RPMI8226 (cell line): ENCODE data around the gene KIF26B.
"Not testable (repeated sequence)": the region's sequence is repeated elsewhere in the genome, so short reads cannot be mapped to it uniquely, and the experiment has no call there.

Source experiments
- DNase-seq: peaks from one replicate; pipeline ENCODE4 v3.0.0-alpha.2; 2015

Gene KIF26B

DNA sequence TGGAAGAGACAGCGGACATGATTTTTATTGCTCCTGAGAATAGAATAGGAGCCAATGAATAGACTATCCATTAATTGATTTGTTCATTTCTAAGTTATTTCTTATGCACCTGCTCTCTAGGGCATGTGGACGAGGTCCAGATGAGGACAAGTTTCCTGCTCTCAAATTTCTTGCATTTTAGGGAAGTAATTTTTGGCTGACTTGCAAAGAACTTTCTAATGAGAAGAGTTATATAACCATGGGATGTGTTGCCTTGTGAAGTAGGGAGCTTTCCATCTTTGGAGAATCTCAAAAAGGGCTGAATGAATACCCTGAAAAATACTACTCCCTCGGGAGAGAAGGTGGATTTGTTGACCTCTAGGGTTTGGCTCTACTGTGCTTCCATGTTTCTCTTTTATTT is 243.0 kb downstream of the KIF26B start:
- no peak for DNase-seq

DNA sequence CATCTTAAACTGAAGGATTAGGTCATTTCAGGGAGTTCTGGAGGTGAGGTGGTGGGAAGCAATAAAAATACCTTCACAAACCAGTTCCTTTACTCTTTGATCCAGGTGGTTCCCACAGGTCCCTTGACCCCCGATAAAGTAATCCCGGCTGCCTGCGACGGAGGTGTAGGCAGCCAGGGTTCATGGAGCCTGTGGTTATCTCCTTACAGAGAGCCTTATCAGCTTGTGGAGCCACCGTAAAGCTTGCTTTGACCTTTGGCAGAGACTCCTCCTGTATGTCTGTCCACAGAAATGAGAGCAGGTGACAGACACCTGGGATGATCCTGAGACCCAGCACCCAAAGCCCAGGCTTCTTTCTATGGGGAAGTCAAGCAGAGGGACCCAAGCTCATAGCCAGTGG is 243.4 kb downstream of the KIF26B start:
- DNase-seq = no peak

DNA sequence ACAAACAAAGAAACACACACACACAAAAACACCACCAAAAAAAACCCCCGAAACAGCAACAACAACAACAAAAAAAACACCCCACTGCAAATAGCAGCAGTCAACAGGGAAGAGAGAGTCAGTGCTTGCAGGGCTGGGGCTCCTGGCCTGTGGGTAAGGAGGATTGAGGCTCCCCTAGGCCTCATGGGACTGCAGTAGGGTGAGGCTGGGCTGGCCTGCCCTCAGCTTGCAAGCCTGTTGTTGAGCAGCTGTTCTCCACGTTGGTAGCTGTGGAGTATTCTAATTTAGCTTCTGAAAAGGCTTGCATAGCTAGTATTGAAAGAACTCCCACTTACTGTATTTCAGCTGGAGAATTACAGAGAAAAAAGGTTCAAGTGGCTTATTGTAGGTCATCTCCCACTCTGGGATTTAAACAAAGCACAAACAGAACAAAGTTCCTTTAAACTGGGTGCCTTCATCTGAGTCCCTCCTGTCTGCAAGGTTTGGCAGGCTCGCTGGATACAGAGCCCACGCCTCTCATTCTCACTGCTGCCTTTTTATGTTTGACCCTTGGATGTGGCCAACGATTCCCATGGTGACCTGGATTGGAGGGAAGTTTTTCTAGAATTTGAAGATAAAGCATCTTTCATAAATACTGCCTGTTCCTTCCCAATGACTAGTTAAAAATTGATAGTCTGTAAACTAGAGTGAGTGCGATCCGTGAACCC is 247.2 kb downstream of the KIF26B start:
- no peak for DNase-seq

DNA sequence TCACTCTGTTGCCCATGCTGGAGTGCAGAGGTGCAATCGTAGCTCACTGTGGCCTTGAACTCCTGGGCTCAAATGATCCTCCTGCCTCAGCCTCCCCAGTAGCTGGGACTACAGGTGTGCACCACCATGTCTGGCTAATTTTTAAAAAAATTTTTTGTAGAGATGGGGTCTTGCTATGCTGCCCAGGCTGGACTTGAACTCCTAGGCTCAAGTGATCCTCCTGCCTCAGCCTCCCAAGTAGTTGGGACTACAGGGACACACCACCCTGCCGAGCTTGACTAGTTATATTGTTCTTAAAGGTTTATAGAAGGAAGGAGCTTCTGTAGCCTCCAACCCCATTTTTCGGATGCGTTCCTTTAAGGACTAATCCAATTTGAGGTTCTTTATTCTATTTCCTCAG is 248.2 kb downstream of the KIF26B start:
- not testable (repeated sequence) for DNase-seq

DNA sequence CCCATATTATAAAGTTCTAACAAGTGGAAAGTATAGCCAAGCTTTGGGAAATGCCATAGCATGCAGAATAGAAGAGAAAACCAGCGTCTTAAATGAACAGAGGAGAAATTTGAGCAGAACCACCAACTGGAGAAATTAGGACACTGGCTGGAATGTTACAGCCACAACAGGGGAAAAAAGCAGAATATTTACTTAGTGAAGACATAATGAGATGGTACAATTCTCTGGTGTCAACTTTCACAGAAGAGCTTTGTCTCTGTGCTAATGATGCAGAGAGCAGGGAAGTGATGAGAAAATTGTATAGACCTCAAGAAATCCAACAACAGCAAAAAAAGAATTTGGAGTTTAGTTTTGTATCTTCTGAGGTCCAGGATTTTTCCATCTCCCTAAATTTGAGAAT is 249.7 kb downstream of the KIF26B start:
- no peak for DNase-seq

DNA sequence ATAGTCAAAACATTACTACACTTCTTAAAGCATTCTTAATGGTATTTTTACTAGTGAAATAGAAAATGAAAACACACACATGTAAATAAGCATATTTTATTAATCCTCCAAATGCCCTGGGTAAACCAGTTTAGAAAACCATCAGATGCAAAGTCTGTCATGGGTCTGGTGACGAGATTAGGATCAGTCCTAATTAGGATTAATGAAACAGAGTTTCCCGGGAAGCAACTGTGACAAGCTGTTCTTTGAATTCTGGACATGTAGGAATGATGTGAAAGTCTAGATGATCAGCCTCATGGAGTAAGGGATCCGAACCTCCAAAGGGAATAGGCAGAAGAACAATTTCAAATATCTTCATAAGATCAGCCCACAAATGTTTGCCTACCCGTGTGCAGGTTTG is 250.2 kb downstream of the KIF26B start:
- no peak for DNase-seq

DNA sequence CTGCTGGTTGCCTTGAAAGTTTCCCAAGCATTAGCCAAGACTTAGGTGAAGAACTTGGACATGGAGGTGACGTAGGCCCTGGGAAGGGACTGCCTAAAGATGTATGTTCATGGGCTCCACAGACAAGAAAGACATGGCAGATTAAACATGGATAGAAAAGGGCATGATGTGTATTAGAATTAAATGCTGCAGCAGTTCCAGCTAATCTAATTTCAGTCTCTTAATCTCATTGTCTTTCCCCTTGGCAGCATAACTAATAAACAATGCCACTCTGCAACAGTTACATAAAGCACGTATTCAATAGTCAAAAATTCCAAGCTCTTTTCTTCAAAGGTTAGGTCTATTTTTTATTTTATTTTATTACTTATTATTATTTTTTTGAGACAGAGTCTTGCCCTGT is 251.6 kb downstream of the KIF26B start:
- no peak for DNase-seq

DNA sequence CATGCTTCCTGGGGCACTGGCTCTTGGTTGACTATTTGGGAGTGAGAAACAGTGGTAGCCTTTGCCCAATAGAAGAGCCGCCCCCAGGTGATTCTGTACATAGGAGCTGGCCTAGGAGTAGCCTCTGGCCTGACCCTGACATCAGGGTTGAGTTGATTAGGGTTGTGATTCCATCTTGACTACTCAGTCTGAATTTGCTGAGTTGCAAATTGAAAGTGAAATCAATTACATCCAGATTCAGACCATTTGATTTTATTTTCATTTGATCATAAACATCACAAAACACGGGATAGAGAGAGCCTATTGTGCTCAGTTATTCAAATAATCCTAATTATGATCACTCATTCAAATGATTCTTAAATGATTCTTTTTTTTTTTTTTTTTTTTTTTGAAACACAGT is 253.2 kb downstream of the KIF26B start:
- no peak for DNase-seq

DNA sequence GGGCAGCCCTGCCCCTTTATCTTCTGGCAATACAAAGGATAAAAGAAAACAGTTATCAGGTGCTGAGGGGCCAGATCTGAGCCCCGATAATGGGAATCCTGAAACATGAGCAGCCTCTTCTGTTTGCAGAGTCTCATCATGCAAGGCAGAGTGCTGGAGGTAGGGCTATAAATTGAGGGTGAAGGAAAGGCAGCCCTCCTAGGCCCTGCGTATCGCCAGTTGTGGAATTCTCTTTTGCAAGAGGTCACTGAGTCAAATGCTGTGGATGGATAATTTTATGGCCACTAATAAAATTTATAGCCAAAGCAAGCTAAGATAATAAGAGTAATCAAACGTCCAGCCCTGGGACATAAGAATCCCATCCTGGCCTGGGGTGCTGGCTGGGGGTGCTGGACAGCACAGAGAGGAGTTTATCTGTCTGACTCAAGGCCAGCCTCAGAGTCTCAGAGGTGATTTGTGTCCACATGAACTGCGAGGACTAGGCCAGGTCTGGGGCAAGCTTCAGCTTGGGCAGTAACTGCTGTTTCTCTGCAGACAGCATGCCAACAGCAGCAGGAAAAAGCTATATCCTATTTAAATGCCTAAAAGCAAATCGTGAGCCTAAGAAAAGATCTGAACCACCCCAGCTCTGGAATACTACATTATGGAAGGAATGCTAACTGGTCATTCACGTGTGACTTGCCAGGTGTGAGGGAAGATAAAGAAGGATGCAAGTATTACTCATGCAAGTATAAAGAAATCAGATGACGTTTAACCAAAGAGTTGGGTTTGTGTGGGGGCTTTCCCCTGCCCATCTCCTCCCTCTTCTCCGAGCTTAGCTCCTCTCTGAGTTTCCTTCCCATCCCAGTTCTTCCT is 254.8 kb downstream of the KIF26B start:
- DNase-seq = no peak

DNA sequence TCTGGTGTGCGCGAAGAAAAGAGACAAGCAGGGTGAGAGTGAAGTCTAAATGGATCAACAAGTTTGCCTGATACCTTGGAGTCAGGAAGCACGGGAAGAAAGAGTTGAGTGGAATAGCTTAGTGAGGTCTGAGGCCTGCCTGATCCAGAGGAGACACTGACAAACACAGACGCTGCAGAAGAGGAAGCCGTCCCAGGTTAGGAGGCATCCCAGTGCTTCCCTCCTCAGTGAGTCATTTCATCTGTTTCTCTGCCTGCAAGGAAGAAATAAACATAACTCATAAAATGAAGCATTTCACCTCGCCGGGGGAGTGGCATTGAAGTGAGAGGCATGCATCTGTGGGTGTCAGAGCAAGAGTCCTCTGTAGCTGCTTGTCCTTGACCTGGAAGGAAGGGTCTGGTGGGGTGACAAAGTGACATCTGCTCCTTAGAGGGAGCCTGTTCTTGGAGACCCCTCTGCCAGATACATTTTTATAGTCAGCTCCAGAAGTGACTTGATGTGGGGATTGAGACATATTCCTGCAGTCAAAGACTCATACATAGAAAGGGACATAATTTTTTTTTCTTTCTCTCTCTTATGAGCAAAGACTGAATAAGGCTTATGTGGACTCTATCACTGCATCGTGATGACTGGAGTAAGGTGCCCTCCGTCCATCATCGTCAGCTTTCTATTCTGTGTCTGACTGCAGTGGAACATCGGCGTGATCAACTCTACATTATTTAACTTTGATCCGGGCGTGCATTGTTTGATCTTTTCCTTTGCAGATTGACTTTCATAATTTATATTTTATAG is 256.7 kb downstream of the KIF26B start:
- DNase-seq = no peak

DNA sequence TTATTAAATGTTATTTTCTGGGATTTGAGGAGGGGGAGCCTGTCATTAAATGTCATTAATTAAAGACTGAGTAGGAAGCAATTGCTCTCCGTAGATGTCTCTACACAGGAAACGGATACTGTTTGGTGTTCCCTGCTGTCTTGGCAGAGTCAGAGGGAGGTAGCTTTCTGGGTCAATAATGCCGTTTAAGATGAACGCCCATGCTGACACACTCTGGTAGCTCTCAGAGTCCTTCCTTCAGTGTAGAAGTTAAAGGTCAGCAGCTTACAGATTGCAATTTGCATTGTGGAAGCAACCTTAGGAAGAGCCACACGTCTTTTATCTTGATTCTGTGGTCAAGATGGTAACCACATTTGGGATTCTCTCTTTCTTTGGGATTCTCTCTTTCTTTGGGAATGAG is 257.5 kb downstream of the KIF26B start:
- DNase-seq = no peak

DNA sequence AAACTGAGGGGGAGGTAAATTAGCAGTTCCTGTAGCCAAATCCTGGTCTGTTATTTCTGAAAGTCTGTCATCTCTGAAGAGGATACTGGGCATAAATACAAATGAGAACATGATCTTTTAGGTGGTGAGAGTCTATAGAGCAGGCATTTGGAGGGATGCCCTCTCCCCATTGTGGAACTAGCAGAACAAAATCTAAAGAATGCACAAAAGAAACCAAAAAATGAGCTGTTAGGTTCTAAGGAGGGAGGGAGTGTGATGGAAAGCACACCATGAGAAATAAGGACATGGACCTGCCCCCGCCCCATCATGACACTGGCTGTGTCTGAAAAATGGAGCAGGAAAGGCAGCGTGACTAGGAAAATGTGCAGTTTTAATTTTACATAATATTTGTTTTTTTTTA is 262.0 kb downstream of the KIF26B start:
- no peak for DNase-seq

DNA sequence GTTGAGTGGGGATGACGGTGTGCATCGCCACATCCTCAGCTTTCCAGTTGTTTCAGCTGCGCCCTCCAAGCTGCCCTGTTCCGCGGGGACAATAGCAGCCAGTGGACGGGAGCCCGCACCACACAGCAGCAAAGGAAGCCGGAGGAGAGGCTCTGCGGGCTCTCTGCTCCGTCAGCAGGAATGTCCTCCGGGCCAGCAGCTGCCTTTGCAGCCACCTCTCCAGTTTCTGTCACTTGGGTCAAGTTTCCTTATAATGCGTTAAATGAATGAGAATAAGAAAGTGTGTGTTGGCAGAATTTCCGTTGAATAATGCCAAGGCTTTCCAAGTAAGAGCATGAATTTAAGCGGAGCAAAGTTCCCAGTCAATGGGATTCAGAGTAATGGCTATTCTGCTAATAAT is 263.3 kb downstream of the KIF26B start:
- peak; percentile 20 for DNase-seq

DNA sequence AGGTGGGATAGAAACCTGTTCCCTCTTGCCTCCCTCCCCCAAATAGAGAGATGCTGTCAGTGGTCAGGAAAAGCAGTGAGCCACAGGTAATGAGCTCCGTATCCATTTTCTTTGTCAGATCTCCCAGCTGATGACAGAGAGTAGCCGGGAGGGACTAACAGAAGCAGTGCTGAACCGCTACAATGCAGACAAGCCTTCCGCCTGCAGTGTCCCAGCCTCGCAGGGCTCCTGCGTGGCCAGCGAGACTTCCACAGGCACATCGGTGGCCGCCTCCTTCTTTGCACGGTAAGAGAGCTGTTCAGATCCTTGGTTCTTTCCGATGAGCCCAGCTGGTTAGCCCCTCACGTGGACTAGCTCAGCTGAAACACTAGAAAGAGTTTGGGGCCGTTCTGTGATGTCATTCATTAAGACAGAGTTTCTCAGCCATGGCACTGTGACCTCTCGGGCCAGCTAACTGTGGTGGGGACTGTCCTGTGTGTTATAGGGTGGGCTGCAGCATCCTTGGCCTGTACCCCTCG is 264.7 kb downstream of the KIF26B start:
- no peak for DNase-seq

DNA sequence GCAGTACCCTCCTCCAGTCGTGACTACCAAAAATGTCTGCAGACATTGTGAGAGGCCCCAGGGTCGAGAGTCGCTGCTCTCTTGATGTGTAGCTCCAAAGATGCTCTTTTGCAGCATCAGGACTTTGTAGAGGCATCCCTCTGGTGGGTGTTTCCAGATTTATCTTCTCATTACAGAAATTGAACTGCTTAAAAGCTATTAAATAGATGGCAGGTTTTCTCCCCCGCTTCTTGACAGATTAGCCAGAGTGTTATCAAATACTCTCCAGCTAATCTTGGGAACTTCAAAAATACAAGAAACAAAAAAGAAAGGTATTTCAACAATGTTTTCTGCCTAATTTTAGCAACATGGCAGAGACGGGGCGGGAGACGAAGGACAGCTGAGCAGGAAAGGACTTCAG is 265.2 kb downstream of the KIF26B start:
- no peak for DNase-seq

DNA sequence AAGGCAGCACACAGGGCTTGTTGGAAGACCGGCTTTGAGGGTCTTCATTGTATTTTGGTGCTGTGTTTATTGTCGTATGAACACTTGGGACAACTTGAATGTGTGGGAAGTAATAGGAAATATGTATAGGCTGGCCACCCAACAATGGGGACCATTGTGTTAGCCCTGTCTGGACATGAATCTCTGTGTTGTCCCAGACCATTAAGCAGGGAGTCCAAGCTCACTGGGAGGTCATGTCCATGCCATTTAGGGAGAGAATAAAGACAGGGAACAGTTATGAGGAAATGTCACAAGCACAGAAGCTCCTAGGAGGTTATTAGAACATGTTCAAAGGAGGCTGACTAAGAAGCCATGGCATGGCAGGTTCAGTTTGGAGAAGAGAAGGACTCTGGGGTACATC is 266.1 kb downstream of the KIF26B start:
- no peak for DNase-seq

DNA sequence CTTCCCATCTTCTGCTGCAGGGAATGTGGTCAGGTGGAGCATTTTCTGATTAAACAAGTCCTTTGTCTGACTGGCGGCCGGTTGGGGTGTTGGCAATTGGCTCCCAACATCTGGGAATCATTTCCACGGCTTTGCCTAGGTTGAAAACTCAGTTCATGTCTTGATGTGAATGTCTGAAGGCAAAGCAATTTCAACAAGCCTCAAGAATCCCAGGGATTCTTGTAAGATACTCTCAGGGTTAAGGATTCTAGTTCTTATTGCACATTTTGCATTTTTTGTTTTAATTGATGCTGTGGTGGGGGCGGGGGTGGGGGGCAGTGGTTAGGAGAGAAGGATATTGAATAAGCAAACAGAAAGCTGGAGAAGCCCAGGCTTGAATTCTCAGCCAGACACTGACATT is 273.9 kb downstream of the KIF26B start:
- DNase-seq = no peak

DNA sequence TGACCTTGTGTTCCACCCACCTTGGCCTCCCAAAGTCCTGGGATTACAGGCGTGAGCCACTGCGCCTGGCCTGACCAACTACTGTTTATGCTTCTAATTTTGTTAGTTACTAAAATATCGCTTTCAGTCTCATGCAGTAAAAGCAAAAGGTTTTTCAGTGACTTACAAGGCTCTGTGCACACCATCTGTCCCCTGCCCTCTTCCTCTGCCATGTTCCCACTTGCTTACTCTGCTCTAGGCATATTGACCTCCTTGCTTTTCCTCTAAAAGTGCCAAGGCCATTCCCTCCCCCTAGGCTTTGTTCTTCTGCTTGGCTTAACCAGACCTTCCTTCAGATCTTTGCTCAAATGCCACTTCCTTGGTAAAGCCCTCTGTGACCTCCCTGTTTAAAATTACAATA is 276.9 kb downstream of the KIF26B start:
- no peak for DNase-seq

DNA sequence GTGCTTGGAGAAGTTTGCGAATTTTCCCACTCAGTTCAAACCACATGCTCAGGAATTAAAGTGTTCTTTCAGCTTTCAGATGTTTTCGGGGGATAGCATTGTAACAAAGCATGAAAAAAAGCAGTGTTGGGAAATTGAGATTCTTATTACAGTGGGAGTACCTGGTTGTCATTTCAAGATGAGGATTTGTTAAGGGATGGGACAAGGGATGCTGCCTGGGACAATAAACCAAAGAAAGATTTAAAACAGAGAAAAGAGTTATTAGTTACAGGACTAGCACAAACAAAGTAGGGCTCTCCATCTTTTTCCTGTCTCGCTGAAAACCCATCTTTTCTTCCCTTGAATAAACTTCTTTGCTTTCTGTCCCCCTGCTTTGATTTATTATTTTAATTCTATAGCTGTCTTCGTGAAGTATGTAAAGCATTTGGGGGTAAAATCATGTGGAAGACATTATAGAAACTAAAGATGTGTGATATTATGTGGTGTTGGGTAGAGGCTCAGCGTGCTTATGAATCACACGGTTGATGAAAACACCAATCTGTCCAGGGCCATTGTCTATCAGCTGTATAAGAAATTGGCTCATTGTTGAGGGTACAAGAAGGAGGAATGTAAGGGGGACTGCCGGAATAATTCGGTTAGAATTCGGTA is 277.6 kb downstream of the KIF26B start:
- no peak for DNase-seq

DNA sequence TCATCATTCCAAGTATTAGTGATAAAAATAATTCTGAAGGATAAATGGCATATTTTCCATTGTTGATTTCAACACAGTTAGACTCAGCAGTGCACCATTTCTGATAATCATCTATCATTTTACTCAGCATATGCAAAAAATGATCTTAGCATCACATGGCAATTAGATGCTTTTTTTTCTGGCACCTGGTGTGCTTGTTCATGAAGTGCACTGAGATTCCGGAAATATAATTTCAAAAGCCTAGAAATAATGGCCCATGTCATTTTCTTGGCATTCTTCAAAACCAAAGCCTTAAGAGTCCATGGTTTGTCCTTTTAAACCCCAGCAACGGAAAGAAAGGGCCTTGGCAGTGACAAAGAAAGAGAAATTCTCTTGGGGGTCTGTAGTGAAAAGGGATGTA is 278.8 kb downstream of the KIF26B start:
- no peak for DNase-seq

DNA sequence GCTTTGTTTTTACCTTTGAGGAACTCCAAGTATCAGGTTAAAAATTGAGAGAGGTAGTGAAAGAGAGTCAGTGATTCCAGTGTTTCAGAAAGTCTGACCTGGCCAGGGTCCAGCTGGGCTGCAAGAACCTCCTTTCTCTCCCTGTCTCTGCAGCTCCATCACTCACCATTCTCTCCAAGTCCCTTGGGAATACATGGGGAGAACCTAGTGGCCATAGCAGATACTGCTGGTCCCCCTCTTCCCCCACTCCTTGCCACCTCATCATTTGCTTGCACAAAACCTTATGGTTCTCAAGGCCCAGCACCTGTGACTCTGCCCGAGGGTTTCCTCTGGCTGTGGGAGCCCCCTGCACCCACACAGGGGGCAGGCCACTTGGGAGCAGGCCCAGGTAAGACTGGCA is 279.5 kb downstream of the KIF26B start:
- DNase-seq = no peak

DNA sequence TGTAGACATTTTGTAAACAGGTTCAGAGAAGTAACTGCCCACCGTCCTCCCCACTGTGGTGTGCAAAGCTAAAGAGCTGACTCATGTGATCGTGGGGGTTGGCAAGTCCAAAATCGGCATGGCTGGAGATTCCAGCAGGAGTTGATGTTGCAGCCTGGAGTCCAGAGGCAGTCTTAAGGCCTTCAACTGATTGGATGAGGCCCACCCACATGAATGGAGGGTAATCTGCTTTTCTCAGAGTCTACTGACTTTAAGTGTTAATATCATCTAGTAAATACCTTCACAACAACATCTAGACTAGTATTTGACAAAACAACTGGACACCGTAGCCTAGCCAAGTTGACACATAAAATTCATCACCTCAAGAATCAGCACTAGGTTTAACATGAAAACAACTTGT is 281.6 kb downstream of the KIF26B start:
- DNase-seq = no peak
